GM21381 (cell line): ENCODE data around the gene VILL.
"Not testable (repeated sequence)": the region's sequence is repeated elsewhere in the genome, so short reads cannot be mapped to it uniquely, and the experiment has no call there.

Experiments
- ATAC-seq: cut with Tn5 transposase; IDR thresholded peaks from one replicate; pipeline ENCODE4 v1.9.1; 2021; ENCODE audit warnings: mild to moderate bottlenecking, moderate library complexity; ENCODE audit not compliant: unreplicated experiment

The VILL gene

GRCh38 chr3:37985637-37986320, 4.8 kb upstream of the VILL start:
- ATAC-seq: no peak

- no peak for ATAC-seq
Measured at GRCh38 chr3:37986479-37987314, 3.9 kb upstream of the VILL start.

GRCh38 chr3:37987315-37987697, 3.3 kb upstream of the VILL start:
- no peak for ATAC-seq

GRCh38 chr3:37987751-37988179, 2.8 kb upstream of the VILL start:
- ATAC-seq: no peak

GRCh38 chr3:37988376-37988775, 2.2 kb upstream of the VILL start:
- ATAC-seq: not testable (repeated sequence)

GRCh38 chr3:37988931-37989525, 1.6 kb upstream of the VILL start:
- ATAC-seq: no peak

- ATAC-seq: no peak
Measured at GRCh38 chr3:37989821-37990480, 635 bp upstream of the VILL start.

GRCh38 chr3:37991109-37991508, 523 bp downstream of the VILL start:
- no peak for ATAC-seq

- no peak for ATAC-seq
Measured at GRCh38 chr3:37991823-37992222, 1.2 kb downstream of the VILL start.

- ATAC-seq: no peak
Measured at GRCh38 chr3:37992271-37993066, 1.9 kb downstream of the VILL start.

GRCh38 chr3:37993067-37993455, 2.5 kb downstream of the VILL start:
- no peak for ATAC-seq

GRCh38 chr3:37993460-37993819, 2.9 kb downstream of the VILL start:
- no peak for ATAC-seq

- peak; percentile 55 for ATAC-seq
Measured at GRCh38 chr3:37993820-37994638, 3.4 kb downstream of the VILL start.

GRCh38 chr3:37994639-37994972, 4.0 kb downstream of the VILL start:
- ATAC-seq: no peak

- ATAC-seq: no peak
Measured at GRCh38 chr3:37995652-37996641, 5.4 kb downstream of the VILL start.

GRCh38 chr3:37996785-37997301, 6.3 kb downstream of the VILL start:
- peak; percentile 47 for ATAC-seq

- no peak for ATAC-seq
Measured at GRCh38 chr3:37997342-37997741, 6.8 kb downstream of the VILL start.

- ATAC-seq: no peak
Measured at GRCh38 chr3:37997791-37998370, 7.3 kb downstream of the VILL start.
